HG03045 (cell line): Measurements from ENCODE around the gene NKAPL.
"Not testable (repeated sequence)": the region's sequence is repeated elsewhere in the genome, so short reads cannot be mapped to it uniquely, and the experiment has no call there.

Source experiments
- ATAC-seq: cut with Tn5 transposase; IDR thresholded peaks from one replicate; pipeline ENCODE4 v1.9.1; 2021; ENCODE audit warnings: mild to moderate bottlenecking, moderate library complexity; ENCODE audit not compliant: unreplicated experiment

Gene NKAPL

GRCh38 chr6:28295326-28295725 is 36.2 kb downstream of the NKAPL start:
- no peak for ATAC-seq

- no peak for ATAC-seq
Measured at GRCh38 chr6:28296520-28297060, 37.5 kb downstream of the NKAPL start.

- peak; percentile 70 for ATAC-seq
Measured at GRCh38 chr6:28303570-28303969, 44.5 kb downstream of the NKAPL start.

- not testable (repeated sequence) for ATAC-seq
Measured at GRCh38 chr6:28306363-28306762, 47.3 kb downstream of the NKAPL start.
